ENCODE results near the gene GSK3B. TPM values are rescaled to one million over a fixed set of nuclear protein-coding genes. Genes with fewer than 3 reads are reported as not detected.
A peak's percentile ranks its signal among the peaks of the same experiment; 100 is the strongest.

Gene GSK3B
- 126 and 127 TPM in 2 replicates for total RNA-seq (2013; cell fraction: nucleolus; rRNA removed)
- 28.0 and 29.4 TPM in 2 replicates for total RNA-seq (2014; rRNA removed)
- 39.4 and 39.6 TPM in 2 replicates for total RNA-seq (2014; rRNA removed; fragmentation: Illumina TruSeq; extraction: Trizol)
- total RNA-seq (2021): 43.9 and 44.5 TPM in 2 replicates
- 12.9 TPM for polyA plus RNA-seq (2011; ENCODE audit: low read depth)
- polyA plus RNA-seq (2011; rRNA removed): 49.8 and 51.6 TPM in 2 replicates
- 29.6 and 31.9 TPM in 2 replicates for polyA plus RNA-seq (2011; cell fraction: cytosol; rRNA removed)
- 20.8 and 21.6 TPM in 2 replicates for polyA plus RNA-seq (2011; cell fraction: nucleus; rRNA removed)
- 20.5 and 22.8 TPM in 2 replicates for polyA plus RNA-seq (2012)
- polyA plus RNA-seq (2014; fragmentation: Illumina TruSeq; extraction: Trizol): 41.5 and 43.3 TPM in 2 replicates
- polyA plus RNA-seq (2014; fragmentation: Nextera tagmentation; extraction: Ambion mirVana): 1 to 10 TPM; 8.5 to 8.8 TPM
- polyA plus RNA-seq (2014; rRNA removed): 17.3 and 23.1 TPM in 2 replicates
- 10 to 100 TPM; 20.2 to 21.9 TPM for polyA plus RNA-seq (2016; fragmentation: Nextera tagmentation; extraction: Ambion mirVana)
- polyA minus RNA-seq (2011; rRNA and poly(A)+ RNA removed): 83.0 and 113 TPM in 2 replicates
- polyA minus RNA-seq (2011; cell fraction: cytosol; rRNA and poly(A)+ RNA removed): 36.4 and 56.3 TPM in 2 replicates
- polyA minus RNA-seq (2011; cell fraction: nucleus; rRNA and poly(A)+ RNA removed): 46.9 and 65.3 TPM in 2 replicates
- Bru-seq, nascent RNA: percentile 91 among the genes with signal in this experiment
- BruChase-seq, experiment 1, labeled RNA remaining after a 6-hour chase: percentile 86 among the genes with signal in this experiment
- BruChase-seq, experiment 2, labeled RNA remaining after a 2-hour chase: percentile 85 among the genes with signal in this experiment
- long read RNA-seq, experiment 1, full-length matches to known transcripts: 3 of 8 reads
- long read RNA-seq, experiment 1, partial matches to known transcripts: 0 of 8 reads
- long read RNA-seq, experiment 1, other reads (novel, unspliced or antisense): 5 of 8 reads
- long read RNA-seq, experiment 2, full-length matches to known transcripts: 2 of 11 reads
- long read RNA-seq, experiment 2, partial matches to known transcripts: 2 of 11 reads
- long read RNA-seq, experiment 2, other reads (novel, unspliced or antisense): 7 of 11 reads

GRCh38 chr3:120093911-120094775 lies at the start of gene GSK3B:
TSS of gene GSK3B (minus strand) at chr3:120094447. CDS start at chr3:120093434, 1,013 bp downstream.
- Histone ChIP-seq H3K79me2 (ENCODE audit: control insufficient read depth, insufficient read depth, low read length) (peaks cover 68% of the 10 kb centered on the region), H3K36me3 (ENCODE audit: control insufficient read depth in 2 of 2, insufficient read depth in 2 of 2, low read length in 1 of 2) (no peaks in the 10 kb centered on the region), H3K27me3 (replicated peaks in 1 of 2; ENCODE audit: control insufficient read depth in 2 of 2, insufficient read depth in 2 of 2, low read length in 1 of 2) (no peaks in the 10 kb centered on the region), H4K20me1 (ENCODE audit: control insufficient read depth, insufficient read depth) (no peaks in the 10 kb centered on the region), H3K9ac (ENCODE audit: control insufficient read depth, insufficient read depth, low read length) (peak within 1 kb of the TSS; percentile 98), H2AFZ (ENCODE audit: control insufficient read depth, low read depth, low read length) (peak within 1 kb of the TSS; percentile 75), H3K4me1 (ENCODE audit: control insufficient read depth, insufficient read depth, low read length) (no peaks in the 10 kb centered on the region; the same call in 1 of the 2 replicates), H3K4me3 (peak within 1 kb of the TSS; percentile 93), H3K9me3 (replicated peaks; ENCODE audit: control insufficient read depth, insufficient read depth, low read length) (no peaks in the 10 kb centered on the region), H3K27ac (ENCODE audit: control insufficient read depth, insufficient read depth) (peak within 1 kb of the TSS; percentile 94), H3K4me2 (ENCODE audit: control insufficient read depth, insufficient read depth) (peak within 1 kb of the TSS; percentile 81)
- DNase-seq (ENCODE audit: low read depth, low spot score) (no peak), ATAC-seq (peak; percentile 68), FAIRE-seq (no peak)
- ChIA-PET SMC1A (ENCODE audit: uncharacterized antibody, unreplicated experiment) (interaction anchor here (0.7 to 1.2 kb wide), 3 partner anchors 9 to 53 kb away, joined by 3 read pairs; no protein-coding TSS in a partner anchor), RAD21 (ENCODE audit: unreplicated experiment) (interaction anchor here (0.7 to 3.5 kb wide), 11 partner anchors 12 to 494 kb away, joined by 3 to 16 read pairs (median 4); no protein-coding TSS in a partner anchor), POLR2A (interaction anchor here (0.6 to 4.3 kb wide), 13 partner anchors 10 to 836 kb away, joined by 3 to 51 read pairs (median 4); partner anchors contain the start of genes ADPRH, LRRC58 and NDUFB4), CTCF (interaction anchor here (1.0 to 2.2 kb wide), 8 partner anchors 12 to 493 kb away, joined by 3 to 6 read pairs (median 3); no protein-coding TSS in a partner anchor)
- in situ Hi-C loops (cut with MboI) (no loop called here), intact Hi-C loops (cut with micrococcal nuclease; ENCODE audit: unreplicated experiment) (loop anchor here (2.0 to 10.0 kb wide), 7 partner anchors 42 to 799 kb away; partner anchors contain the start of genes ARHGAP31, CD80, CFAP91 and LRRC58)
- WGBS (ENCODE audit: insufficient coverage, insufficient replicate concordance, low lambda C conversion rate, missing lambda C conversion rate): under 1% methylated on average over 40 of the region's 94 CpGs
- no TSS peak for BruUV-seq (replicated peaks)
- TF ChIP-seq SMAD5 (IDR thresholded peaks at IDR 0.05; ENCODE audit: low read depth): peak; percentile 69; the same call in 1 of the 2 replicates
- peak in 1 of 2 experiments; percentile 43; a peak in 1 of 4 replicates for TF ChIP-seq ETV6 (conservative IDR thresholded peaks at IDR 0.05 in 1 of 2, IDR thresholded peaks at IDR 0.05 in 1 of 2; ENCODE audit: borderline replicate concordance in 1 of 2, low read depth in 1 of 2)
- TF ChIP-seq BCL11A (IDR thresholded peaks at IDR 0.05; ENCODE audit: low read depth, low read length): 0 out of 2 replicates have a peak, but pooled peaks have one; percentile 1
- TF ChIP-seq FOXK2 (IDR thresholded peaks at IDR 0.05): no peak
- peak; percentile 91 for TF ChIP-seq MEF2B (IDR thresholded peaks at IDR 0.05; ENCODE audit: partially characterized antibody, poor library complexity, severe bottlenecking)
- TF ChIP-seq MAX (IDR thresholded peaks at IDR 0.05; ENCODE audit: low read depth, low read length): no peak
- peak; percentile 13 for TF ChIP-seq RELA (IDR thresholded peaks at IDR 0.05; ENCODE audit: borderline replicate concordance, partially characterized antibody)
- no peak for TF ChIP-seq SUZ12 (IDR thresholded peaks at IDR 0.05; ENCODE audit: unreplicated experiment)
- TF ChIP-seq ESRRA (IDR thresholded peaks at IDR 0.05; ENCODE audit: low read length): 0 out of 2 replicates have a peak, but pooled peaks have one; percentile 26
- peak; percentile 94 for TF ChIP-seq GATAD2B (conservative IDR thresholded peaks at IDR 0.05; ENCODE audit: low read depth)
- TF ChIP-seq DPF2 (IDR thresholded peaks at IDR 0.05): peak; percentile 86
- peak; percentile 63 for TF ChIP-seq PKNOX1 (IDR thresholded peaks at IDR 0.05)
- 0 out of 2 replicates have a peak, but pooled peaks have one; percentile 14 for TF ChIP-seq CBFB (IDR thresholded peaks at IDR 0.05; ENCODE audit: low read depth)
- TF ChIP-seq BMI1 (IDR thresholded peaks at IDR 0.05; ENCODE audit: borderline replicate concordance): no peak
- no peak for TF ChIP-seq ZNF622 (IDR thresholded peaks at IDR 0.05)
- TF ChIP-seq CREB1 (IDR thresholded peaks at IDR 0.05; ENCODE audit: low read depth): peak; percentile 46
- peak; percentile 62; the same call in 1 of the 2 replicates for TF ChIP-seq EED (IDR thresholded peaks at IDR 0.05; ENCODE audit: low read depth)
